Osteoblast (primary cell): Measurements from ENCODE around the gene ZCWPW1. TPM values are rescaled to one million over a fixed set of nuclear protein-coding genes. Genes with fewer than 3 reads are reported as not detected.
A peak's percentile ranks its signal among the peaks of the same experiment; 100 is the strongest.

ENCODE experiments used
- DNase-seq: peaks from one replicate; pipeline ENCODE4 v3.0.0; 2011; ENCODE audit warnings: low spot score, mixed read lengths; ENCODE audit not compliant: insufficient read length; ENCODE audit errors: missing footprints
- H2AFZ ChIP-seq: 2 replicates; pipeline ENCODE4 v1.6.0; 2011; ENCODE audit warnings: mild to moderate bottlenecking, low read length
- H3K27ac ChIP-seq: 2 replicates; pipeline ENCODE4 v1.5.1; 2011; ENCODE audit warnings: mild to moderate bottlenecking, low read depth, low read length, moderate library complexity
- H3K27me3 ChIP-seq: 2 replicates; pipeline ENCODE4 v1.6.0; 2012; ENCODE audit warnings: mild to moderate bottlenecking, control low read depth, inconsistent platforms, low read length, moderate library complexity; ENCODE audit not compliant: insufficient read depth
- H3K36me3 ChIP-seq: 2 replicates; pipeline ENCODE4 v1.5.1; 2011; ENCODE audit warnings: mild to moderate bottlenecking, low read length, control low read depth, moderate library complexity; ENCODE audit not compliant: insufficient read depth
- H3K4me1 ChIP-seq: 2 replicates; pipeline ENCODE4 v1.5.1; 2011; ENCODE audit warnings: mild to moderate bottlenecking, low read length, control low read depth, moderate library complexity; ENCODE audit not compliant: insufficient read depth
- H3K4me2 ChIP-seq: 2 replicates; pipeline ENCODE4 v1.6.0; 2011; ENCODE audit warnings: mild to moderate bottlenecking, low read length; ENCODE audit not compliant: insufficient read depth
- H3K4me3 ChIP-seq: fragments of 200-600 bp; sonication (generic); 3 replicates; pipeline ENCODE4 v1.5.1; 2012; ENCODE audit warnings: mild to moderate bottlenecking, low read length, inconsistent platforms; ENCODE audit not compliant: insufficient read depth
- H3K79me2 ChIP-seq: 2 replicates; pipeline ENCODE4 v1.6.0; 2012; ENCODE audit warnings: mild to moderate bottlenecking, low read length, control low read depth, inconsistent platforms; ENCODE audit not compliant: insufficient read depth
- H3K9me3 ChIP-seq: 2 replicates; pipeline ENCODE4 v1.5.1; 2011; ENCODE audit warnings: low read depth, low read length, control low read depth
- H4K20me1 ChIP-seq: 2 replicates; pipeline ENCODE4 v1.6.0; 2012; ENCODE audit warnings: mild to moderate bottlenecking, low read length, control low read depth; ENCODE audit not compliant: insufficient read depth
- CTCF ChIP-seq: IDR thresholded peaks from 2 replicates; pipeline ENCODE4 v1.5.1; 2011; ENCODE audit warnings: mild to moderate bottlenecking, low read depth, low read length, moderate library complexity; ENCODE audit errors: extremely low read depth
- total RNA-seq: library from RNA; depleted of rRNA; stranded (reverse); fragments of >200 nt; gene quantifications from 2 replicates; pipeline ENCODE4 v1.2.3, GENCODE V29; 2012

ZCWPW1 gene
- total RNA-seq, 1 donor: 2.2 TPM

GRCh38 chr7:100432053-100432452, 3.5 kb upstream of the ZCWPW1 start:
- H3K79me2 ChIP-seq: peaks cover 65% of the 10 kb centered on the region
- H3K36me3 ChIP-seq: peaks cover 34% of the 10 kb centered on the region
- no peak overlapping the region for H3K4me3 ChIP-seq
- no peak for TF ChIP-seq CTCF
- peaks cover 20% of the 10 kb centered on the region for H4K20me1 ChIP-seq
- H3K4me2 ChIP-seq: peak overlapping the region; percentile 19
- no peaks in the 10 kb centered on the region for H3K9me3 ChIP-seq
- H3K27ac ChIP-seq: no peak overlapping the region
- H3K4me1 ChIP-seq: peaks cover 19% of the 10 kb centered on the region
- H3K27me3 ChIP-seq: no peaks in the 10 kb centered on the region
- H2AFZ ChIP-seq: no peak overlapping the region
- no peak for DNase-seq

- no peak for DNase-seq
- no peak for TF ChIP-seq CTCF
- Histone ChIP-seq H3K9me3 (no peaks in the 10 kb centered on the region), H2AFZ (no peak overlapping the region), H3K4me2 (peak overlapping the region; percentile 100), H3K36me3 (peaks cover 34% of the 10 kb centered on the region), H3K27ac (no peak overlapping the region), H3K27me3 (no peaks in the 10 kb centered on the region), H3K4me3 (no peak overlapping the region), H3K79me2 (peaks cover 65% of the 10 kb centered on the region), H4K20me1 (peaks cover 20% of the 10 kb centered on the region), H3K4me1 (peaks cover 19% of the 10 kb centered on the region)
These were observed 2.8 kb upstream of the ZCWPW1 start for GRCh38 chr7:100431286-100431735.

GRCh38 chr7:100430493-100431285, 2.2 kb upstream of the ZCWPW1 start:
- H3K27ac ChIP-seq: peak overlapping the region; percentile 100
- peak overlapping the region; percentile 100 for H3K4me2 ChIP-seq
- H3K4me3 ChIP-seq: peak overlapping the region; percentile 82
- no peak overlapping the region for H2AFZ ChIP-seq
- peaks cover 20% of the 10 kb centered on the region for H4K20me1 ChIP-seq
- TF ChIP-seq CTCF: no peak
- peaks cover 19% of the 10 kb centered on the region for H3K4me1 ChIP-seq
- H3K9me3 ChIP-seq: no peaks in the 10 kb centered on the region
- DNase-seq: peak; percentile 88
- H3K27me3 ChIP-seq: no peaks in the 10 kb centered on the region
- H3K36me3 ChIP-seq: peaks cover 34% of the 10 kb centered on the region
- H3K79me2 ChIP-seq: peaks cover 59% of the 10 kb centered on the region
